Measurements from ENCODE around the gene SMARCE1. TPM values are rescaled to one million over a fixed set of nuclear protein-coding genes. Genes with fewer than 3 reads are reported as not detected.
"Not testable (repeated sequence)": the region's sequence is repeated elsewhere in the genome, so short reads cannot be mapped to it uniquely, and the experiment has no call there.

The SMARCE1 gene
- total RNA-seq, 1 donor from 2014 or later = 130 TPM

GRCh38 chr17:40586264-40586663, 61.4 kb downstream of the SMARCE1 start:
- not testable (repeated sequence) for DNase-seq (ENCODE audit: low read depth)

DNA sequence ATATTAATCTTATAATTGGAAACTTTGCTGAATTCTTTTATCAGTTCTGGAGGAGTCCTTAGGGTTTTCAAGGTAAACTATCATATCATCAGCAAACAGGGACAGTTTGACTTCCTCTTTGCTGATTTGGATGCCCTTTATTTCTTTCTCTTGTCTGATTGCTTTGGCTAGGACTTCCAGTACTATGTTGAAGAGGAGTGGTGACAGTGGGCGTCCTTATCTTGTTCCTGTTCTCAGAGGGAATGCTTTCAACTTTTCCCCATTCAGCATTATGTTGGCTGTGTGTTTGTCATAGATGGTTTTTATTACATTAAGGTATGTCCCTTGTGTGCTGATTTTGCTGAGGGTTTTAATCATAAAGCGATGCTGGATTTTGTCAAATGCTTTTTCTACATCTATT, 62.7 kb downstream of the SMARCE1 start:
- DNase-seq (ENCODE audit: low read depth) = not testable (repeated sequence)

- peak; percentile 47 for DNase-seq (ENCODE audit: low read depth)
These were observed 65.2 kb downstream of the SMARCE1 start for GRCh38 chr17:40582328-40582901.

DNA sequence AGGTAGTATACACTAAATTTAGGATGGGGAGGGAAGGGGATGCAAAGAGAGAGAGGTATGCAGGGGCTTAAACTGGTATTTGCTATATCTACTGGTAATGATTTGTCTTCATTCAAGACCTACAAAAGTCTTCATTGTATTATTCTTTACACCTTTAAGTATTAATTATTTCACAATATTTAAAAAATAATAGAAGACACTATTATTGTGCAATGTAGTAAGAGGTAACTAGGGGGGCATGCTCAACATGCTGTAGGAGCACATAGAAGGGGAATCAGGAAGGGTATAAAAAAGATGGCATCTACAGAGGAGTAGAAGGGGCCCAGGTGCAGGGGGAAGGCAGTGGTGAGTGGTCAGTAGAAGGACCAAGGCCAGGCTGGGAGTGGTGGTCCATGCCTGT, 67.5 kb downstream of the SMARCE1 start:
- no peak for DNase-seq (ENCODE audit: low read depth)

GRCh38 chr17:40579471-40579870, 68.1 kb downstream of the SMARCE1 start:
- DNase-seq (ENCODE audit: low read depth) = no peak

GRCh38 chr17:40577611-40578065, 70.0 kb downstream of the SMARCE1 start:
- DNase-seq (ENCODE audit: low read depth) = no peak

GRCh38 chr17:40576113-40576740, 71.4 kb downstream of the SMARCE1 start:
- no peak for DNase-seq (ENCODE audit: low read depth)

Other genes with a start within 250 kb of the SMARCE1 start
- gene TOP2A, start 229.9 kb downstream of the SMARCE1 start, total RNA-seq = 2.2 and 2.3 TPM in 2 replicates
- gene IGFBP4, start 204.4 kb downstream of the SMARCE1 start, total RNA-seq = 37.4 and 41.3 TPM in 2 replicates
- not detected in 2 replicates for gene TNS4, start 146.2 kb downstream of the SMARCE1 start, total RNA-seq
- 0.05 TPM in 1 of 2 replicates, not detected in the other for gene CCR7, start 82.3 kb downstream of the SMARCE1 start, total RNA-seq
- not detected in 2 replicates for gene KRT222, start 17.4 kb upstream of the SMARCE1 start, total RNA-seq
- not detected in 2 replicates for gene KRT24, start 55.9 kb upstream of the SMARCE1 start, total RNA-seq
- not detected in 2 replicates for gene KRT25, start 107.5 kb upstream of the SMARCE1 start, total RNA-seq
- gene KRT26, start 124.4 kb upstream of the SMARCE1 start, total RNA-seq = not detected in 2 replicates
- gene KRT27, start 134.7 kb upstream of the SMARCE1 start, total RNA-seq = not detected in 2 replicates
- gene KRT28, start 152.1 kb upstream of the SMARCE1 start, total RNA-seq = not detected in 2 replicates
- gene KRT10, start 174.8 kb upstream of the SMARCE1 start, total RNA-seq = 29.6 and 36.3 TPM in 2 replicates
- not detected in 2 replicates for gene KRT12, start 219.4 kb upstream of the SMARCE1 start, total RNA-seq
- not detected in 2 replicates for gene KRT20, start 237.4 kb upstream of the SMARCE1 start, total RNA-seq

Measured in myocyte (in vitro differentiated cells).